SK-N-SH treated with all-trans-retinoic acid at 6 μM for 48 hours (cell line): Measurements from ENCODE around the gene BOC.

Experiments
- ISL1 ChIP-seq: fragments of 250-450 bp; sonication (Bioruptor Pico); IDR thresholded peaks from 2 replicates; pipeline ENCODE4 v2.1.2; 2022; ENCODE audit warnings: mild to moderate bottlenecking, moderate library complexity
- PPARA ChIP-seq: fragments of 250-450 bp; sonication (Bioruptor Pico); IDR thresholded peaks from 2 replicates; pipeline ENCODE4 v1.5.0; 2020; ENCODE audit warnings: mild to moderate bottlenecking, borderline replicate concordance
- RARB ChIP-seq: fragments of 250-450 bp; sonication (Bioruptor Pico); IDR thresholded peaks from 2 replicates; pipeline ENCODE4 v1.8.0; 2021; ENCODE audit warnings: mild to moderate bottlenecking, moderate library complexity
- ZNF565 ChIP-seq: fragments of 450-650 bp; formaldehyde crosslinking; conservative IDR thresholded peaks from 2 replicates; pipeline ENCODE4 v1.5.0; 2020; ENCODE audit warnings: low read depth, mild to moderate bottlenecking, moderate library complexity
- ZNF70 ChIP-seq: fragments of 450-650 bp; formaldehyde crosslinking; IDR thresholded peaks from 2 replicates; pipeline ENCODE4 v1.5.0; 2020; ENCODE audit warnings: mild to moderate bottlenecking, moderate library complexity
- ZNF8 ChIP-seq: fragments of 450-650 bp; formaldehyde crosslinking; IDR thresholded peaks from 2 replicates; pipeline ENCODE4 v1.5.0; 2020; ENCODE audit warnings: mild to moderate bottlenecking, moderate library complexity
- TF ChIP-seq, protein P1 (sequence below): fragments of 250-450 bp; sonication (Bioruptor Pico); IDR thresholded peaks from 2 replicates; pipeline ENCODE4 v1.5.0; 2020; ENCODE audit warnings: mild to moderate bottlenecking, moderate library complexity
- TF ChIP-seq, protein P2 (sequence below): fragments of 250-450 bp; sonication (Bioruptor Pico); IDR thresholded peaks from 2 replicates; pipeline ENCODE4 v1.5.1; 2020; ENCODE audit warnings: low read depth, mild to moderate bottlenecking, moderate library complexity

DNA sequence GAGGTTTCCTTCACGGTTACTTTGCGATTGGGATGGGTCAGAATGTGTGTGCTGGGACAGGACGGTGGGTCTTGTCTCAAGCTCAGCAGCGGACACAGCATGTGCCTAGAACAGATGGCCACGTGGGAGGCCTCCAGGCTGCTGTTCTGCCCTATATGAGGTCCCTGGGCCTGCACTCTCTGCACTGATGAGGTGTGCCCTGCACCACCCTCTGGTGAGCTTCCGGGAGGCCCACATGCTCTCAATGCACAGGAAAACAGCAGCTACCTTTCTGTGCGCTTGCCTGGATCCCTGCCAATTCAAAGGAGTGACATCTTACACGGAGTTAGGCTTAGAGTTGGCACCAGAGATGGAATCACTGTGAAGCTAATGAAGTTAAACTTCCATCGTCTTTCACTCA is 59.8 kb downstream of the BOC start:
- TF ChIP-seq, protein P1, sequence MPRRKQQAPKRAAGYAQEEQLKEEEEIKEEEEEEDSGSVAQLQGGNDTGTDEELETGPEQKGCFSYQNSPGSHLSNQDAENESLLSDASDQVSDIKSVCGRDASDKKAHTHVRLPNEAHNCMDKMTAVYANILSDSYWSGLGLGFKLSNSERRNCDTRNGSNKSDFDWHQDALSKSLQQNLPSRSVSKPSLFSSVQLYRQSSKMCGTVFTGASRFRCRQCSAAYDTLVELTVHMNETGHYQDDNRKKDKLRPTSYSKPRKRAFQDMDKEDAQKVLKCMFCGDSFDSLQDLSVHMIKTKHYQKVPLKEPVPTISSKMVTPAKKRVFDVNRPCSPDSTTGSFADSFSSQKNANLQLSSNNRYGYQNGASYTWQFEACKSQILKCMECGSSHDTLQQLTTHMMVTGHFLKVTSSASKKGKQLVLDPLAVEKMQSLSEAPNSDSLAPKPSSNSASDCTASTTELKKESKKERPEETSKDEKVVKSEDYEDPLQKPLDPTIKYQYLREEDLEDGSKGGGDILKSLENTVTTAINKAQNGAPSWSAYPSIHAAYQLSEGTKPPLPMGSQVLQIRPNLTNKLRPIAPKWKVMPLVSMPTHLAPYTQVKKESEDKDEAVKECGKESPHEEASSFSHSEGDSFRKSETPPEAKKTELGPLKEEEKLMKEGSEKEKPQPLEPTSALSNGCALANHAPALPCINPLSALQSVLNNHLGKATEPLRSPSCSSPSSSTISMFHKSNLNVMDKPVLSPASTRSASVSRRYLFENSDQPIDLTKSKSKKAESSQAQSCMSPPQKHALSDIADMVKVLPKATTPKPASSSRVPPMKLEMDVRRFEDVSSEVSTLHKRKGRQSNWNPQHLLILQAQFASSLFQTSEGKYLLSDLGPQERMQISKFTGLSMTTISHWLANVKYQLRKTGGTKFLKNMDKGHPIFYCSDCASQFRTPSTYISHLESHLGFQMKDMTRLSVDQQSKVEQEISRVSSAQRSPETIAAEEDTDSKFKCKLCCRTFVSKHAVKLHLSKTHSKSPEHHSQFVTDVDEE (CRISPR knock-in tag) = no peak
- no peak for TF ChIP-seq ZNF70 (CRISPR knock-in tag)
- no peak for TF ChIP-seq RARB (CRISPR knock-in tag)
- TF ChIP-seq ZNF565 (CRISPR knock-in tag) = no peak
- TF ChIP-seq, protein P2, sequence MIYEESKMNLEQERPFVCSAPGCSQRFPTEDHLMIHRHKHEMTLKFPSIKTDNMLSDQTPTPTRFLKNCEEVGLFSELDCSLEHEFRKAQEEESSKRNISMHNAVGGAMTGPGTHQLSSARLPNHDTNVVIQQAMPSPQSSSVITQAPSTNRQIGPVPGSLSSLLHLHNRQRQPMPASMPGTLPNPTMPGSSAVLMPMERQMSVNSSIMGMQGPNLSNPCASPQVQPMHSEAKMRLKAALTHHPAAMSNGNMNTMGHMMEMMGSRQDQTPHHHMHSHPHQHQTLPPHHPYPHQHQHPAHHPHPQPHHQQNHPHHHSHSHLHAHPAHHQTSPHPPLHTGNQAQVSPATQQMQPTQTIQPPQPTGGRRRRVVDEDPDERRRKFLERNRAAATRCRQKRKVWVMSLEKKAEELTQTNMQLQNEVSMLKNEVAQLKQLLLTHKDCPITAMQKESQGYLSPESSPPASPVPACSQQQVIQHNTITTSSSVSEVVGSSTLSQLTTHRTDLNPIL (CRISPR knock-in tag) = no peak
- TF ChIP-seq ISL1 (CRISPR knock-in tag) = no peak
- no peak for TF ChIP-seq PPARA (CRISPR knock-in tag)
- TF ChIP-seq ZNF8 = no peak
